Measurements from ENCODE around the gene NXPH3. TPM values are rescaled to one million over a fixed set of nuclear protein-coding genes. Genes with fewer than 3 reads are reported as not detected.
A peak's percentile ranks its signal among the peaks of the same experiment; 100 is the strongest.

The NXPH3 gene
- total RNA-seq, 6 experiments from 2014 or later: 0.09 to 0.43 (median 0.21) TPM; not detected in 1

- H3K9me3 ChIP-seq: no peaks in the 10 kb centered on the region
- peaks cover 0 to 32% (median 13%) of the 10 kb centered on the region in 4 donors for H3K4me1 ChIP-seq
- peak; percentile 89 to 95 (median 93) for ATAC-seq
- peak; percentile 38 to 77 (median 64) for DNase-seq
- no peaks in the 10 kb centered on the region for H3K27me3 ChIP-seq
- no peak overlapping the region for H3K4me3 ChIP-seq
- peak overlapping the region in 1 of 3 donors; percentile 14 for H3K27ac ChIP-seq
- H3K36me3 ChIP-seq: peaks cover 0 to 39% (median 20%) of the 10 kb centered on the region in 4 donors
- intact Hi-C loops (cut with DNase I): no loop called here
- TF ChIP-seq, protein P1, sequence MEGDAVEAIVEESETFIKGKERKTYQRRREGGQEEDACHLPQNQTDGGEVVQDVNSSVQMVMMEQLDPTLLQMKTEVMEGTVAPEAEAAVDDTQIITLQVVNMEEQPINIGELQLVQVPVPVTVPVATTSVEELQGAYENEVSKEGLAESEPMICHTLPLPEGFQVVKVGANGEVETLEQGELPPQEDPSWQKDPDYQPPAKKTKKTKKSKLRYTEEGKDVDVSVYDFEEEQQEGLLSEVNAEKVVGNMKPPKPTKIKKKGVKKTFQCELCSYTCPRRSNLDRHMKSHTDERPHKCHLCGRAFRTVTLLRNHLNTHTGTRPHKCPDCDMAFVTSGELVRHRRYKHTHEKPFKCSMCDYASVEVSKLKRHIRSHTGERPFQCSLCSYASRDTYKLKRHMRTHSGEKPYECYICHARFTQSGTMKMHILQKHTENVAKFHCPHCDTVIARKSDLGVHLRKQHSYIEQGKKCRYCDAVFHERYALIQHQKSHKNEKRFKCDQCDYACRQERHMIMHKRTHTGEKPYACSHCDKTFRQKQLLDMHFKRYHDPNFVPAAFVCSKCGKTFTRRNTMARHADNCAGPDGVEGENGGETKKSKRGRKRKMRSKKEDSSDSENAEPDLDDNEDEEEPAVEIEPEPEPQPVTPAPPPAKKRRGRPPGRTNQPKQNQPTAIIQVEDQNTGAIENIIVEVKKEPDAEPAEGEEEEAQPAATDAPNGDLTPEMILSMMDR (IDR thresholded peaks at IDR 0.05): no peak
- TF ChIP-seq POLR2A (IDR thresholded peaks at IDR 0.05): no peak
- 35% methylated on average over 5 of the region's 5 CpGs for WGBS (ENCODE audit: insufficient coverage, low coverage, low lambda C conversion rate, missing lambda C conversion rate)
Measured at GRCh38 chr17:49610883-49611584, 35.4 kb downstream of the NXPH3 start.

DNA sequence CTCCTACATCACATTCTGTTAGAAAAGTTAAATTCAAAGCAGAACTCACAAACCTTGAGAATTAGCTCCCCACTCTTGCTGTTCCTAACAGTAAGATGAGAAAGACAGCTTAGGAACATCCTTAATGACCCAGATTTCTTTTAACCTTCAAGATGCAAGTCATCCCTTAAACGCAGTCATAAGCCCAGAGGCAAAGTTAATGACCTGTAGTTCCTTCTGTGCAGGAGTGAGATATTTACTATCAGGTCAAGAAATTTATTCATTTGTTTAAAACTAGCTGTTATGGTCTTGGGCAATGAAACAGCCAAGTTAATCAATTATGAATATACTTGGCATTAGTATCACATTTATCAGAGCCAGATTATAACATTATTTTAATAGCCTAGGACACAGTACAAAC lies 37.1 kb downstream of the NXPH3 start:
- no peak overlapping the region for H3K27ac ChIP-seq
- H3K27me3 ChIP-seq: no peaks in the 10 kb centered on the region
- peaks cover 0 to 31% (median 12%) of the 10 kb centered on the region in 4 donors for H3K36me3 ChIP-seq
- intact Hi-C loops (cut with DNase I): no loop called here
- no peaks in the 10 kb centered on the region for H3K9me3 ChIP-seq
- no peak overlapping the region for H3K4me3 ChIP-seq
- ATAC-seq (peak in 1 of 4 donors; percentile 21), DNase-seq (no peak)
- 11% methylated on average over 1 of the region's 1 CpG for WGBS (ENCODE audit: insufficient coverage, low coverage, low lambda C conversion rate, missing lambda C conversion rate)
- H3K4me1 ChIP-seq: peaks cover 0 to 32% (median 13%) of the 10 kb centered on the region in 4 donors
- TF ChIP-seq, protein P1 (IDR thresholded peaks at IDR 0.05): no peak
- TF ChIP-seq POLR2A (IDR thresholded peaks at IDR 0.05): no peak

GRCh38 chr17:49613182-49613800 lies 37.6 kb downstream of the NXPH3 start:
- Histone ChIP-seq H3K36me3 (peaks cover 0 to 27% (median 15%) of the 10 kb centered on the region in 4 donors), H3K9me3 (no peaks in the 10 kb centered on the region), H3K4me3 (no peak overlapping the region), H3K27ac (no peak overlapping the region), H3K27me3 (no peaks in the 10 kb centered on the region), H3K4me1 (peaks cover 0 to 32% (median 13%) of the 10 kb centered on the region in 4 donors)
- ATAC-seq: no peak
- intact Hi-C loops (cut with DNase I): no loop called here
- WGBS (ENCODE audit: insufficient coverage, low coverage, low lambda C conversion rate, missing lambda C conversion rate): 92% methylated on average over 1 of the region's 1 CpG
- TF ChIP-seq, protein P1 (IDR thresholded peaks at IDR 0.05): no peak
- TF ChIP-seq POLR2A (IDR thresholded peaks at IDR 0.05): no peak
- DNase-seq: no peak

DNA sequence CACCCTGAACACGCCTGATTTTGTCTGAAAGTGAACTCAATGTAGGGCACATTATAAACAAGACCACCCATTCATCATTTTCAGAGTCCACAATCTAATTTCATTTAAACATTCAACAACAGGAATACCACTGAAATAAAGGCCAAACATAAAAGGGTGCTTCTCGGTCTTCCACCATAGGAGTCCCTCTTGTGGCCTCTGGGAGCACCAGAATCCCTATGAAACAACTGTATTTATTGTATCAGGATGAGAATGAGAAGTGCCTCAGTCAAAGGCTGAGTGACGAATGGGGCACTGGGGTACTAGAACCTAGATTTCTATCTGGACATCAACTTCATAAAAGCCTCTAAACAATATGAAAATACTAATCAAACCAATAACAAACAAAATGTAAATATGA lies 40.4 kb downstream of the NXPH3 start:
- H3K9me3 ChIP-seq: no peaks in the 10 kb centered on the region
- peaks cover 0 to 32% (median 21%) of the 10 kb centered on the region in 4 donors for H3K36me3 ChIP-seq
- H3K4me1 ChIP-seq: peaks cover 0 to 24% (median 9%) of the 10 kb centered on the region in 4 donors
- no peak overlapping the region for H3K4me3 ChIP-seq
- TF ChIP-seq, protein P1 (IDR thresholded peaks at IDR 0.05): no peak
- no peak for TF ChIP-seq POLR2A (IDR thresholded peaks at IDR 0.05)
- H3K27ac ChIP-seq: no peak overlapping the region
- DNase-seq: no peak
- ATAC-seq: no peak
- intact Hi-C loops (cut with DNase I): no loop called here
- 95% methylated on average over 3 of the region's 3 CpGs for WGBS (ENCODE audit: insufficient coverage, low coverage, low lambda C conversion rate, missing lambda C conversion rate)
- H3K27me3 ChIP-seq: no peaks in the 10 kb centered on the region
